GM12878 (cell line): ENCODE data around the gene KRTAP5-2. TPM values are rescaled to one million over a fixed set of nuclear protein-coding genes. Genes with fewer than 3 reads are reported as not detected.
"Not testable (repeated sequence)": the region's sequence is repeated elsewhere in the genome, so short reads cannot be mapped to it uniquely, and the experiment has no call there.

Experiments
- ATAC-seq: fragments of 200-7000 bp; cut with Tn5 transposase; 3 replicates; pipeline ENCODE4 v1.9.1; 2020; ENCODE audit warnings: mild to moderate bottlenecking, moderate library complexity
- BruUV-seq: library from RNA; stranded (reverse); fragments of 400-500 nt; replicated peaks from 2 replicates; lab custom pipeline; 2021; lab: Mats Ljungman, UMichigan
- CTCF ChIA-PET: fragments of 300-600 bp; sonication (Branson Sonifier 250); formaldehyde crosslinking; extraction: SDS; loops from one replicate; lab custom pipeline; 2021; ENCODE audit warnings: inconsistent platforms; lab: Yijun Ruan, JAX
- POLR2A ChIA-PET: fragments of 350-600 bp; formaldehyde crosslinking; extraction: SDS; loops from one replicate; lab custom pipeline; 2021; ENCODE audit warnings: inconsistent platforms; lab: Charles Lee
- RAD21 ChIA-PET: fragments of 300-600 bp; sonication (Branson Sonifier 250); formaldehyde crosslinking; loops from one replicate; lab custom pipeline; 2023; ENCODE audit warnings: antibody characterized with exemption; ENCODE audit not compliant: unreplicated experiment; lab: Charles Lee
- SMC1A ChIA-PET: fragments of 300-600 bp; sonication (Branson Sonifier 250); formaldehyde crosslinking; loops from one replicate; lab custom pipeline; 2023; ENCODE audit not compliant: unreplicated experiment, uncharacterized antibody; lab: Charles Lee
- DNase-seq: peaks from one replicate; pipeline ENCODE4 v3.0.0-alpha.2; 2011; ENCODE audit warnings: low read depth, low spot score
- FAIRE-seq: peaks from 3 replicates; lab custom pipeline; 2011; peaks lifted over from hg19 to GRCh38; lab: Jason Lieb, UNC
- H2AFZ ChIP-seq: 2 replicates; pipeline ENCODE4 v1.6.0; 2011; ENCODE audit warnings: low read depth, low read length, control low read depth; ENCODE audit not compliant: control insufficient read depth
- H3K27ac ChIP-seq: 2 replicates; pipeline ENCODE4 v1.5.1; 2011; ENCODE audit warnings: control low read depth; ENCODE audit not compliant: control insufficient read depth, insufficient read depth
- H3K27me3 ChIP-seq, 2 experiments: replicated peaks in 1 of 2; 2 replicates each; pipeline versions ENCODE4 v1.6.0 to v1.6.1; 2011; ENCODE audit warnings: low read length in 1 of 2; ENCODE audit not compliant: control insufficient read depth in 2 of 2, insufficient read depth in 2 of 2
- H3K36me3 ChIP-seq, 2 experiments: 2 replicates each; pipeline ENCODE4 v1.5.1; 2011; ENCODE audit warnings: low read length in 1 of 2; ENCODE audit not compliant: control insufficient read depth in 2 of 2, insufficient read depth in 2 of 2
- H3K4me1 ChIP-seq: 2 replicates; pipeline ENCODE4 v1.6.1; 2011; ENCODE audit warnings: mild to moderate bottlenecking, low read length, moderate library complexity, mixed read lengths; ENCODE audit not compliant: control insufficient read depth, insufficient read depth
- H3K4me2 ChIP-seq: 2 replicates; pipeline ENCODE4 v1.6.0; 2011; ENCODE audit warnings: control low read depth; ENCODE audit not compliant: control insufficient read depth, insufficient read depth
- H3K4me3 ChIP-seq: fragments of 200-600 bp; sonication (generic); 2 replicates; pipeline ENCODE4 v1.5.1; 2016
- H3K79me2 ChIP-seq: 2 replicates; pipeline ENCODE4 v1.6.0; 2011; ENCODE audit warnings: low read length; ENCODE audit not compliant: control insufficient read depth, insufficient read depth
- H3K9ac ChIP-seq: 2 replicates; pipeline ENCODE4 v1.8.0; 2011; ENCODE audit warnings: low read length, control low read depth, mixed read lengths; ENCODE audit not compliant: control insufficient read depth, insufficient read depth
- H3K9me3 ChIP-seq: replicated peaks from 3 replicates; pipeline ENCODE4 v1.5.1; 2011; ENCODE audit warnings: mild to moderate bottlenecking, low read length; ENCODE audit not compliant: control insufficient read depth, insufficient read depth
- H4K20me1 ChIP-seq: 2 replicates; pipeline ENCODE4 v1.6.0; 2011; ENCODE audit not compliant: control insufficient read depth, insufficient read depth
- BCL3 ChIP-seq: IDR thresholded peaks from 2 replicates; pipeline ENCODE4 v1.6.1; 2011; ENCODE audit warnings: borderline replicate concordance, low read depth, mild to moderate bottlenecking, moderate library complexity, low read length; ENCODE audit not compliant: insufficient read depth, poor library complexity, severe bottlenecking
- CBFB ChIP-seq: IDR thresholded peaks from 2 replicates; pipeline ENCODE4 v1.6.1; 2016; ENCODE audit warnings: antibody characterized with exemption, low read depth
- CREM ChIP-seq: IDR thresholded peaks from 2 replicates; pipeline ENCODE4 v1.6.1; 2014; ENCODE audit warnings: antibody characterized with exemption, low read depth
- SMARCA5 ChIP-seq: fragments of 450-650 bp; IDR thresholded peaks from 2 replicates; pipeline ENCODE4 v1.6.1; 2017; ENCODE audit warnings: mild to moderate bottlenecking
- SP1 ChIP-seq: IDR thresholded peaks from one replicate; pipeline ENCODE4 v1.6.1; 2011; ENCODE audit warnings: low read depth, low read length
- STAT3 ChIP-seq: IDR thresholded peaks from 2 replicates; pipeline ENCODE4 v1.6.1; 2011; ENCODE audit warnings: low read depth, low read length, improper control_type of control experiment
- SUPT20H ChIP-seq: IDR thresholded peaks from 2 replicates; pipeline ENCODE4 v1.6.1; 2011; ENCODE audit warnings: low read depth, mild to moderate bottlenecking, low read length, moderate library complexity, borderline replicate concordance; ENCODE audit not compliant: control insufficient read depth
- ZNF274 ChIP-seq: IDR thresholded peaks from one replicate; pipeline ENCODE4 v1.8.0; 2011; ENCODE audit not compliant: insufficient read length, insufficient read depth
- ZNF384 ChIP-seq: IDR thresholded peaks from 2 replicates; pipeline ENCODE4 v1.6.1; 2012; ENCODE audit warnings: low read depth, mild to moderate bottlenecking, low read length, improper control_type of control experiment, borderline replicate concordance
- WGBS: methylation state at CpG from one replicate; pipeline ENCODE4 v1.1.6; 2016; ENCODE audit warnings: low lambda C conversion rate; ENCODE audit not compliant: insufficient replicate concordance, insufficient coverage; ENCODE audit errors: missing lambda C conversion rate; 5-methylcytosine and 5-hydroxymethylcytosine counted together
- in situ Hi-C: fragments of 300-500 bp; cut with MboI; formaldehyde crosslinking; loops from 9 replicates; pipeline ENCODE4 v1.14.3; 2018; ENCODE audit warnings: mixed read lengths
- intact Hi-C: fragments of 100-400 bp; cut with micrococcal nuclease; formaldehyde crosslinking; loops from one replicate; pipeline ENCODE4 v1.14.2; 2022; ENCODE audit not compliant: unreplicated experiment
- polyA plus RNA-seq, 11 experiments: library from polyadenylated mRNA; depleted of rRNA in 4 of 11; unstranded in 6 of 11; stranded (reverse) in 5 of 11; fragments of >200 nt; fragmentation: Nextera tagmentation in 4 of 11; fragmentation: Illumina TruSeq in 1 of 11; extraction: Ambion mirVana in 4 of 11; extraction: Trizol in 1 of 11; gene quantifications; 1 replicate in 1 of 11; 2 replicates in 10 of 11; pipeline versions ENCODE4 v1.2.1 to v1.2.3, GENCODE V29; 2011 to 2016; ENCODE audit warnings: inconsistent platforms in 2 of 11, missing spikeins in 2 of 11, low read depth in 1 of 11
- total RNA-seq, 4 experiments: library from RNA; depleted of rRNA in 3 of 4; stranded (reverse); fragments of >200 nt in 3 of 4; fragmentation: Illumina TruSeq in 1 of 4; extraction: Trizol in 1 of 4; gene quantifications; 2 replicates each; pipeline versions ENCODE4 v1.2.1 to v1.2.3, GENCODE V29; 2013 to 2021

Gene KRTAP5-2
- total and polyA plus RNA-seq, 10 of the 15 experiments (the other 5 are each of a cell fraction or from before 2014, with no cell fraction given), result not detected

- H2AFZ ChIP-seq, H3K4me3 ChIP-seq, H3K27me3 ChIP-seq, POLR2A ChIA-PET, H3K27ac ChIP-seq, H4K20me1 ChIP-seq, H3K9me3 ChIP-seq, H3K79me2 ChIP-seq, FAIRE-seq, H3K9ac ChIP-seq, DNase-seq, ATAC-seq, H3K4me2 ChIP-seq, H3K36me3 ChIP-seq, H3K4me1 ChIP-seq, in situ Hi-C loops, BruUV-seq: not testable (repeated sequence)
- ChIA-PET SMC1A (interaction anchor here (1.3 kb wide), 1 partner anchor 35 kb away, joined by 3 read pairs; no protein-coding TSS in a partner anchor), CTCF (interaction anchor here (1.0 to 2.8 kb wide), 4 partner anchors 21 to 57 kb away, joined by 3 to 12 read pairs (median 6); partner anchors contain the start of gene KRTAP5-5), RAD21 (interaction anchor here (1.2 kb wide), 1 partner anchor 49 kb away, joined by 3 read pairs; no protein-coding TSS in a partner anchor)
- WGBS, result 59% methylated on average over 11 of the region's 11 CpGs
- intact Hi-C loops, result loop anchor here (1.0 kb wide), 1 partner anchor 33 kb away; the partner anchor contains the start of gene KRTAP5-5
Measured at GRCh38 chr11:1595994-1596575, 2.0 kb downstream of the KRTAP5-2 start.

GRCh38 chr11:1592628-1593027, 5.5 kb downstream of the KRTAP5-2 start:
- ATAC-seq (no peak), DNase-seq (no peak), FAIRE-seq (no peak)
- 86% methylated on average over 9 of the region's 9 CpGs for WGBS
- H3K9ac ChIP-seq, result no peak overlapping the region
- SMC1A ChIA-PET, result no interaction called here
- no peaks in the 10 kb centered on the region for H4K20me1 ChIP-seq
- intact Hi-C loops (no loop called here), in situ Hi-C loops (no loop called here)
- H3K9me3 ChIP-seq, result no peaks in the 10 kb centered on the region; the same call in 2 of the 3 replicates
- H3K4me3 ChIP-seq, result no peak overlapping the region
- no peaks in the 10 kb centered on the region for H3K4me1 ChIP-seq
- H3K4me2 ChIP-seq, result no peak overlapping the region
- no peak overlapping the region for H2AFZ ChIP-seq
- H3K27ac ChIP-seq, result no peak overlapping the region
- POLR2A ChIA-PET, result no interaction called here
- no peaks in the 10 kb centered on the region for H3K79me2 ChIP-seq
- TF ChIP-seq SMARCA5, result no peak
- no peak for TF ChIP-seq CREM
- TF ChIP-seq ZNF274, result no peak
- no peak for TF ChIP-seq ZNF384
- TF ChIP-seq SUPT20H, result no peak
- no peak for TF ChIP-seq STAT3
- TF ChIP-seq SP1, result no peak
- TF ChIP-seq CBFB, result no peak
- TF ChIP-seq BCL3, result no peak
- no peaks in the 10 kb centered on the region; a peak in 1 of 4 replicates for H3K27me3 ChIP-seq
- H3K36me3 ChIP-seq, result no peaks in the 10 kb centered on the region
- RAD21 ChIA-PET, result no interaction called here
- no TSS peak for BruUV-seq
- CTCF ChIA-PET, result interaction anchor here (1.0 to 1.4 kb wide), 2 partner anchors 11 to 18 kb away, joined by 3 to 4 read pairs; no protein-coding TSS in a partner anchor
